Measurements from ENCODE around the gene HSD3B7. TPM values are rescaled to one million over a fixed set of nuclear protein-coding genes. Genes with fewer than 3 reads are reported as not detected.

HSD3B7 gene
- total RNA-seq, 1 experiment from 2014 or later: 0.95 TPM

GRCh38 chr16:30996985-30997724 lies 12.1 kb downstream of the HSD3B7 start:
- no TSS peak for BruUV-seq (replicated peaks)
- Histone ChIP-seq H3K27me3 (replicated peaks; ENCODE audit: insufficient read depth, low read depth, low read length, poor library complexity) (no peaks in the 10 kb centered on the region), H3K4me1 (ENCODE audit: insufficient read depth, low read length, poor library complexity, severe bottlenecking) (no peaks in the 10 kb centered on the region), H3K27ac (ENCODE audit: low read depth, low read length, poor library complexity, severe bottlenecking) (no peak overlapping the region), H3K4me3 (ENCODE audit: low read depth, low read length, poor library complexity, severe bottlenecking) (peak overlapping the region; percentile 50), H3K36me3 (ENCODE audit: insufficient read depth, low read length, poor library complexity, severe bottlenecking) (no peaks in the 10 kb centered on the region), H3K9me3 (ENCODE audit: low read depth, low read length, poor library complexity, severe bottlenecking) (no peaks in the 10 kb centered on the region)
- POLR2A ChIA-PET (ENCODE audit: low non-redundant PET): interaction anchor here (0.6 kb wide), 1 partner anchor 121 kb away, joined by 4 read pairs; no protein-coding TSS in a partner anchor
- CTCF ChIA-PET: interaction anchor here (1.0 kb wide), 1 partner anchor 12 kb away, joined by 5 read pairs; the partner anchor contains the start of gene HSD3B7
- TF ChIP-seq CTCF (conservative IDR thresholded peaks at IDR 0.05; ENCODE audit: low read depth, low read length) (no peak), EZH2 (IDR thresholded peaks at IDR 0.05; ENCODE audit: borderline replicate concordance, low read depth, low read length, poor library complexity, severe bottlenecking) (no peak)
- intact Hi-C loops (cut with micrococcal nuclease; ENCODE audit: unreplicated experiment): loop anchor here (5.0 kb wide), 1 partner anchor 145 kb away; no protein-coding TSS in a partner anchor
- DNase-seq (ENCODE audit: low spot score): peak; percentile 72

- intact Hi-C loops (cut with micrococcal nuclease; ENCODE audit: unreplicated experiment): loop anchor here (5.0 kb wide), 1 partner anchor 144 kb away; no protein-coding TSS in a partner anchor
- no peaks in the 10 kb centered on the region for H3K9me3 ChIP-seq (ENCODE audit: low read depth, low read length, poor library complexity, severe bottlenecking)
- H3K27me3 ChIP-seq (replicated peaks; ENCODE audit: insufficient read depth, low read depth, low read length, poor library complexity): no peaks in the 10 kb centered on the region
- BruUV-seq (replicated peaks): no TSS peak
- ChIA-PET POLR2A (ENCODE audit: low non-redundant PET) (interaction anchor here (0.6 kb wide), 1 partner anchor 120 kb away, joined by 4 read pairs; no protein-coding TSS in a partner anchor), CTCF (interaction anchor here (1.0 kb wide), 1 partner anchor 13 kb away, joined by 5 read pairs; the partner anchor contains the start of gene HSD3B7)
- no peak overlapping the region for H3K27ac ChIP-seq (ENCODE audit: low read depth, low read length, poor library complexity, severe bottlenecking)
- H3K4me3 ChIP-seq (ENCODE audit: low read depth, low read length, poor library complexity, severe bottlenecking): peak overlapping the region; percentile 50
- H3K36me3 ChIP-seq (ENCODE audit: insufficient read depth, low read length, poor library complexity, severe bottlenecking): no peaks in the 10 kb centered on the region
- no peaks in the 10 kb centered on the region for H3K4me1 ChIP-seq (ENCODE audit: insufficient read depth, low read length, poor library complexity, severe bottlenecking)
- no peak for DNase-seq (ENCODE audit: low spot score)
- TF ChIP-seq CTCF (conservative IDR thresholded peaks at IDR 0.05; ENCODE audit: low read depth, low read length) (no peak), EZH2 (IDR thresholded peaks at IDR 0.05; ENCODE audit: borderline replicate concordance, low read depth, low read length, poor library complexity, severe bottlenecking) (no peak)
Observed at GRCh38 chr16:30997725-30998711, 13.0 kb downstream of the HSD3B7 start.
